ENCODE data around the gene IGSF23.

The IGSF23 gene

GRCh38 chr19:44574186-44574950, 39.0 kb upstream of the IGSF23 start:
- no peaks in the 10 kb centered on the region for H4K20me1 ChIP-seq (ENCODE audit: control insufficient read depth, insufficient read depth, low read depth, low read length)
- no peak overlapping the region for H3K4me2 ChIP-seq (ENCODE audit: low read length)
- no peak overlapping the region for H3K27ac ChIP-seq (ENCODE audit: low read depth, low read length)
- no peaks in the 10 kb centered on the region for H3K36me3 ChIP-seq (ENCODE audit: control insufficient read depth, low read length)
- no peaks in the 10 kb centered on the region for H3K79me2 ChIP-seq (ENCODE audit: control insufficient read depth, low read length)
- no peaks in the 10 kb centered on the region for H3K9me3 ChIP-seq (ENCODE audit: control insufficient read depth, insufficient read depth, low read length)
- no peak overlapping the region for H3K4me3 ChIP-seq (ENCODE audit: low read length)
- TF ChIP-seq EZH2phosphoT487 (IDR thresholded peaks at IDR 0.05; ENCODE audit: borderline replicate concordance, low read length) = no peak
- TF ChIP-seq CTCF (IDR thresholded peaks at IDR 0.05; ENCODE audit: low read depth, low read length, poor library complexity, severe bottlenecking) = no peak
- H3K9me2 ChIP-seq (replicated peaks; ENCODE audit: control insufficient read depth, low read length) = no peaks in the 10 kb centered on the region
- H3F3A ChIP-seq (ENCODE audit: control insufficient read depth, insufficient read depth) = no peaks in the 10 kb centered on the region
- H3K4me1 ChIP-seq (ENCODE audit: control insufficient read depth, low read length) = no peaks in the 10 kb centered on the region
- H3K27me3 ChIP-seq (ENCODE audit: control insufficient read depth, low read length) = no peaks in the 10 kb centered on the region

DNA sequence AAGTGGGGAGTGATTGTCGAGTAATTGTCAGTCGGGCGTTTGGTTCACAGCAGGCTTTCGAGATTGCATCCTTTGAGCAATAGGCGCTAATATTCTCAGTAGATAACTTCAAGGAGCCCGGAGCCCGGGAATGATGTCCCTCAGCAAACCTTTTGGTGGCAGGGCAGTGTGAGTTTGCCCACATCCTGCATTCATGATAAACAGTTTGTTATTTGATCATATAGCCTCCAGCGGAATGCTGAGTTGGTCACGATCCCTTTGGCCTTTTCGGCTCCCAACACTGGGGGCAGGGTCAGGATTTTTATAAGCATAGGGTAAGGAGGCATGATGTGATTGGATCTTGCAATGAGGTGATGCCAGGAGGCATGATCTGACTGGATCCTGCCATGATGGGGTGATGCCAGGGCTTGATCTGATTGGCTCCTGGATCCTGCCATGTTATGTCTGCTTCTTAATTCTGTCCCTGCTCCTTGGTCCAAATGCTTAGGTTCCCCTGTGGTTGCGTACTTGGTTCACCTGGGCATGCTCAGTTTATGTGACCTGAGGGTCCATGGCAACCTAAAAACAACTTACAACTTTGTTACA, 38.2 kb upstream of the IGSF23 start:
- no peaks in the 10 kb centered on the region for H3K36me3 ChIP-seq (ENCODE audit: control insufficient read depth, low read length)
- H4K20me1 ChIP-seq (ENCODE audit: control insufficient read depth, insufficient read depth, low read depth, low read length) = no peaks in the 10 kb centered on the region
- H3F3A ChIP-seq (ENCODE audit: control insufficient read depth, insufficient read depth) = no peaks in the 10 kb centered on the region
- H3K9me2 ChIP-seq (replicated peaks; ENCODE audit: control insufficient read depth, low read length) = no peaks in the 10 kb centered on the region
- no peaks in the 10 kb centered on the region for H3K27me3 ChIP-seq (ENCODE audit: control insufficient read depth, low read length)
- H3K27ac ChIP-seq (ENCODE audit: low read depth, low read length) = no peak overlapping the region
- TF ChIP-seq CTCF (IDR thresholded peaks at IDR 0.05; ENCODE audit: low read depth, low read length, poor library complexity, severe bottlenecking) (no peak), EZH2phosphoT487 (IDR thresholded peaks at IDR 0.05; ENCODE audit: borderline replicate concordance, low read length) (no peak)
- H3K4me3 ChIP-seq (ENCODE audit: low read length) = no peak overlapping the region
- no peaks in the 10 kb centered on the region for H3K79me2 ChIP-seq (ENCODE audit: control insufficient read depth, low read length)
- no peak overlapping the region for H3K4me2 ChIP-seq (ENCODE audit: low read length)
- H3K4me1 ChIP-seq (ENCODE audit: control insufficient read depth, low read length) = no peaks in the 10 kb centered on the region
- H3K9me3 ChIP-seq (ENCODE audit: control insufficient read depth, insufficient read depth, low read length) = no peaks in the 10 kb centered on the region

DNA sequence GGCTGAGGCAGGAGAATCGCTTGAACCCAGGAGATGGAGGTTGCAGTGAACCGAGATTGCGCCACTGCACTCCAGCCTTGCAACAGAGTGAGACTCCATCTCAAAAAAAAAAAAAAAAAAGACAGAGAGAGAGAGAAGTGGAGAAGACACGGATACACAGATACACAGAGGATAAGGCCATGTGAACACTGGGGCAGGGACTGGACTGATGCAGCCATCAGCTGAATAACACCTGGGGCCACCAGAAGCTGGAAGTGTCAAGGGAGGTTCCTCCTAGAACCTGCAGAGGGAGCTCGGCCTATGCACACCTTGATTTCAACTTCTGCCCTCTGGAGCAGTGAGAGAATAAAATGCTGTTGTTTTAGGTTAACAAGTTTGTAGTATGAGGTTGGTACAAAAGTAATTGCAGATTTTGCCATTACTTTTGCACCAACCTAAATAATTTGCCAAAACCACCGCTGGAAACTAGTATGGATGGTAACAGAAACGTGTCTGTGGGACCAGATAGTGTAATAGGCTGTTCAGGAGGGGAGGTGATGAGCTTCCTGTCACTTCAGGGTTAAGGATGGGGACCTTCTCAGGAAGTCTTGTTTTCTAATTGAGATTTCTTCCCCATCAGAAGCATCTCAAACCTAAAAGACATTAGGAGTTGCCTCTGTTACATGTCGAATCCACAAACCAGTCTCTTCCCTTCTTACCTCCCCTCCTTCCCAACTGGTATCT, 36.4 kb upstream of the IGSF23 start:
- Histone ChIP-seq H3K4me2 (ENCODE audit: low read length) (no peak overlapping the region), H3K79me2 (ENCODE audit: control insufficient read depth, low read length) (no peaks in the 10 kb centered on the region), H3F3A (ENCODE audit: control insufficient read depth, insufficient read depth) (no peaks in the 10 kb centered on the region), H3K27ac (ENCODE audit: low read depth, low read length) (no peak overlapping the region), H3K9me2 (replicated peaks; ENCODE audit: control insufficient read depth, low read length) (no peaks in the 10 kb centered on the region), H3K36me3 (ENCODE audit: control insufficient read depth, low read length) (no peaks in the 10 kb centered on the region), H3K9me3 (ENCODE audit: control insufficient read depth, insufficient read depth, low read length) (no peaks in the 10 kb centered on the region), H4K20me1 (ENCODE audit: control insufficient read depth, insufficient read depth, low read depth, low read length) (no peaks in the 10 kb centered on the region), H3K4me3 (ENCODE audit: low read length) (no peak overlapping the region), H3K4me1 (ENCODE audit: control insufficient read depth, low read length) (no peaks in the 10 kb centered on the region), H3K27me3 (ENCODE audit: control insufficient read depth, low read length) (no peaks in the 10 kb centered on the region)
- TF ChIP-seq EZH2phosphoT487 (IDR thresholded peaks at IDR 0.05; ENCODE audit: borderline replicate concordance, low read length) (no peak), CTCF (IDR thresholded peaks at IDR 0.05; ENCODE audit: low read depth, low read length, poor library complexity, severe bottlenecking) (peak; percentile 64)

All from DOHH2 (cell line).